Measurements from ENCODE around the gene ZNF837.

DNA sequence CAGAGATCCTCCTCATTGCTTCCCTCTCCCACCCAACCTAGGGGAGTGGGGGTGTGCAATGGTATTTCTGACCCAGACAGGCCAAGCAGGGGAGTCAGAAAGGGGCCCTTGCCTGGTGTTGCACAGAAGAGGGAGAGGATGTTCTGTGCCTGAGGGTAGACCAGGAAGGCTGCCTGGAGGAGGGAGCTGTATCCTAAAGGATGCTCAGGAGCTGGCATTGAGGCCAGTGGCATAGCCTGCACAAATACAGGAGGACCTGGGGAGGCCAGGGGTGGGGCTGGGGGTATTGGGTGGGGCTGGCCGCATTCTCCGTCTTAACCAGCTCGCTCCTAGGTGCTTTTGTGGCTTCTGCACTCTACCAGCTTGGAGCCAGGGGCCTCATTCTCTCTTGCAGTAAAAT lies 19.1 kb upstream of the ZNF837 start:
- TF ChIP-seq, protein P1, sequence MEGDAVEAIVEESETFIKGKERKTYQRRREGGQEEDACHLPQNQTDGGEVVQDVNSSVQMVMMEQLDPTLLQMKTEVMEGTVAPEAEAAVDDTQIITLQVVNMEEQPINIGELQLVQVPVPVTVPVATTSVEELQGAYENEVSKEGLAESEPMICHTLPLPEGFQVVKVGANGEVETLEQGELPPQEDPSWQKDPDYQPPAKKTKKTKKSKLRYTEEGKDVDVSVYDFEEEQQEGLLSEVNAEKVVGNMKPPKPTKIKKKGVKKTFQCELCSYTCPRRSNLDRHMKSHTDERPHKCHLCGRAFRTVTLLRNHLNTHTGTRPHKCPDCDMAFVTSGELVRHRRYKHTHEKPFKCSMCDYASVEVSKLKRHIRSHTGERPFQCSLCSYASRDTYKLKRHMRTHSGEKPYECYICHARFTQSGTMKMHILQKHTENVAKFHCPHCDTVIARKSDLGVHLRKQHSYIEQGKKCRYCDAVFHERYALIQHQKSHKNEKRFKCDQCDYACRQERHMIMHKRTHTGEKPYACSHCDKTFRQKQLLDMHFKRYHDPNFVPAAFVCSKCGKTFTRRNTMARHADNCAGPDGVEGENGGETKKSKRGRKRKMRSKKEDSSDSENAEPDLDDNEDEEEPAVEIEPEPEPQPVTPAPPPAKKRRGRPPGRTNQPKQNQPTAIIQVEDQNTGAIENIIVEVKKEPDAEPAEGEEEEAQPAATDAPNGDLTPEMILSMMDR (IDR thresholded peaks at IDR 0.05; ENCODE audit: low read length) = no peak
- no peak for TF ChIP-seq EZH2phosphoT487 (IDR thresholded peaks at IDR 0.05; ENCODE audit: low read length)
- no peak for TF ChIP-seq EZH2 (optimal IDR thresholded peaks at IDR 0.05; ENCODE audit: low read depth, low read length)
